GM19025 (cell line): ENCODE results near the gene GRHL3.

ENCODE experiments used
- ATAC-seq: cut with Tn5 transposase; IDR thresholded peaks from one replicate; pipeline ENCODE4 v1.9.1; 2021; ENCODE audit warnings: mild to moderate bottlenecking, low read depth, moderate library complexity; ENCODE audit not compliant: unreplicated experiment

The GRHL3 gene

GRCh38 chr1:24340770-24341169 lies 21.6 kb downstream of the GRHL3 start:
- no peak for ATAC-seq

- ATAC-seq = no peak
These were observed 22.1 kb downstream of the GRHL3 start for GRCh38 chr1:24341260-24341659.

GRCh38 chr1:24343412-24344089 lies 24.4 kb downstream of the GRHL3 start:
- ATAC-seq = no peak

GRCh38 chr1:24344090-24344742 lies 25.1 kb downstream of the GRHL3 start:
- no peak for ATAC-seq

- ATAC-seq = no peak
These were observed 26.2 kb downstream of the GRHL3 start for GRCh38 chr1:24345334-24345733.

- ATAC-seq = no peak
These were observed 28.2 kb downstream of the GRHL3 start for GRCh38 chr1:24347159-24347934.

GRCh38 chr1:24348196-24348595 lies 29.0 kb downstream of the GRHL3 start:
- ATAC-seq = no peak

- ATAC-seq = no peak
These were observed 30.7 kb downstream of the GRHL3 start for GRCh38 chr1:24349891-24350290.

GRCh38 chr1:24351247-24351646 lies 32.1 kb downstream of the GRHL3 start:
- ATAC-seq = no peak

- ATAC-seq = no peak
These were observed 32.9 kb downstream of the GRHL3 start for GRCh38 chr1:24351918-24352627.

- no peak for ATAC-seq
These were observed 34.2 kb downstream of the GRHL3 start for GRCh38 chr1:24353292-24353891.

GRCh38 chr1:24355466-24355865 lies 36.3 kb downstream of the GRHL3 start:
- no peak for ATAC-seq

GRCh38 chr1:24357038-24357437 lies 37.9 kb downstream of the GRHL3 start:
- ATAC-seq = no peak

GRCh38 chr1:24360681-24361080 lies 41.5 kb downstream of the GRHL3 start:
- ATAC-seq = no peak

- no peak for ATAC-seq
These were observed 42.7 kb downstream of the GRHL3 start for GRCh38 chr1:24361811-24362210.

GRCh38 chr1:24362396-24362795 lies 43.2 kb downstream of the GRHL3 start:
- ATAC-seq = no peak

- ATAC-seq = no peak
These were observed 43.9 kb downstream of the GRHL3 start for GRCh38 chr1:24362982-24363614.

GRCh38 chr1:24363994-24364393 lies 44.8 kb downstream of the GRHL3 start:
- no peak for ATAC-seq

- ATAC-seq = no peak
These were observed 45.4 kb downstream of the GRHL3 start for GRCh38 chr1:24364605-24364974.
